AG04450 (cell line): Measurements from ENCODE around the gene MYO1E. TPM values are rescaled to one million over a fixed set of nuclear protein-coding genes. Genes with fewer than 3 reads are reported as not detected.

ENCODE experiments used
- CTCF ChIA-PET: fragments of 300-600, 350-600 bp; formaldehyde crosslinking; extraction: SDS; loops from one replicate; lab custom pipeline; 2022; ENCODE audit warnings: antibody characterized with exemption, inconsistent platforms; lab: Charles Lee
- POLR2A ChIA-PET: fragments of 350-600 bp; formaldehyde crosslinking; extraction: SDS; loops from one replicate; lab custom pipeline; 2021; ENCODE audit warnings: antibody characterized with exemption, inconsistent platforms; lab: Yijun Ruan, JAX
- DNase-seq: peaks from one replicate; pipeline ENCODE4 v3.0.0-alpha.2; 2011; ENCODE audit warnings: low read depth, low spot score
- H3K27ac ChIP-seq: one replicate; pipeline ENCODE4 v1.5.1; 2012; ENCODE audit warnings: low read depth, low read length, control low read depth
- H3K27me3 ChIP-seq: one replicate; pipeline ENCODE4 v1.6.0; 2012; ENCODE audit warnings: low read length; ENCODE audit not compliant: control insufficient read depth, insufficient read depth
- H3K4me3 ChIP-seq: 2 replicates; pipeline ENCODE4 v1.5.1; 2011; ENCODE audit warnings: mild to moderate bottlenecking, low read depth, low read length, control low read depth
- H3K9me3 ChIP-seq: 2 replicates; pipeline ENCODE4 v1.5.1; 2012; ENCODE audit warnings: low read length; ENCODE audit not compliant: control insufficient read depth, insufficient read depth
- polyA plus RNA-seq: library from polyadenylated mRNA; depleted of rRNA; stranded (reverse); fragments of >200 nt; gene quantifications from 2 replicates; pipeline ENCODE4 v1.2.3, GENCODE V29; 2011
- TF ChIP-seq, protein P1 (sequence below): IDR thresholded peaks from 2 replicates; pipeline ENCODE4 v1.5.1; 2011; ENCODE audit warnings: low read depth, low read length, control low read depth, inconsistent platforms

The MYO1E gene
- polyA plus RNA-seq, 1 experiment, result 49.1 TPM

DNA sequence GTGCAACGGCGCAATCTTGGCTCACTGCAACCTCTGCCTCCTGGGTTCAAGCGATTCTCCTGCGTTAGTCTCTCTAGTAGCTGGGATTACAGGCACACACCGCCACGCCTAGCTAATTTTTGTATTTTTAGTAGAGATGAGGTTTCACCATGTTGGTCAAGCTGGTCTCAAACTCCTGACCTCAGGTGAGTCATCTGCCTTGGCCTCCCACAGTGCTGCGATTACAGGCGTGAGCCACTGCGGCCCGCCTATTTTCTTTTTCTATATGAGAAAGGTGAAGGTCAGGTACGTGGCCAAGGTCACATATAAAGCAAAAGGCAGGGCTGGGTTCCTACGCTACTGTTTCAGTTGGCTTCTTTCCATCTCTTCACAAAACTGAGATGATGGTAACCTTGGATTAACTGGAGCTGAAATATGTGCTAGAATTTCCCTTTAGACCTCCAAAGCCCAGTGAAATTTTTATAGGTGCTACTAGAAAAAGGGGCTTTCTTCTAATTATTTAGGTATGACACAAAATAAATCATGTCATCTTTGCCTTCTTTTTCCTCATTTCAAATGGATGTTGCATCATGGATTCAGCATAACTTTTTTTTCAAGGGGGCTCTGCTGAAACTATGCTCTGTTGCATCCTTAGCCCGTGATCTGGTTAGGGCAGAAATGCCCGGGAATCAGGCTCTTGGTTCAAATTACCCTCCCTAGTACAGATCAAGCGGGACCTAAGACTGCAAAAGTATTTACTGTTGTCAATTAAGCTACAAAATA lies 68.5 kb downstream of the MYO1E start:
- DNase-seq, result no peak
- ChIA-PET POLR2A (interaction anchor here (0.7 kb wide), 2 partner anchors 118 to 364 kb away, joined by 3 to 4 read pairs; no protein-coding TSS in a partner anchor), CTCF (no interaction called here)
- Histone ChIP-seq H3K27ac (no peak overlapping the region), H3K4me3 (no peak overlapping the region), H3K9me3 (no peaks in the 10 kb centered on the region), H3K27me3 (no peaks in the 10 kb centered on the region)
- TF ChIP-seq, protein P1, sequence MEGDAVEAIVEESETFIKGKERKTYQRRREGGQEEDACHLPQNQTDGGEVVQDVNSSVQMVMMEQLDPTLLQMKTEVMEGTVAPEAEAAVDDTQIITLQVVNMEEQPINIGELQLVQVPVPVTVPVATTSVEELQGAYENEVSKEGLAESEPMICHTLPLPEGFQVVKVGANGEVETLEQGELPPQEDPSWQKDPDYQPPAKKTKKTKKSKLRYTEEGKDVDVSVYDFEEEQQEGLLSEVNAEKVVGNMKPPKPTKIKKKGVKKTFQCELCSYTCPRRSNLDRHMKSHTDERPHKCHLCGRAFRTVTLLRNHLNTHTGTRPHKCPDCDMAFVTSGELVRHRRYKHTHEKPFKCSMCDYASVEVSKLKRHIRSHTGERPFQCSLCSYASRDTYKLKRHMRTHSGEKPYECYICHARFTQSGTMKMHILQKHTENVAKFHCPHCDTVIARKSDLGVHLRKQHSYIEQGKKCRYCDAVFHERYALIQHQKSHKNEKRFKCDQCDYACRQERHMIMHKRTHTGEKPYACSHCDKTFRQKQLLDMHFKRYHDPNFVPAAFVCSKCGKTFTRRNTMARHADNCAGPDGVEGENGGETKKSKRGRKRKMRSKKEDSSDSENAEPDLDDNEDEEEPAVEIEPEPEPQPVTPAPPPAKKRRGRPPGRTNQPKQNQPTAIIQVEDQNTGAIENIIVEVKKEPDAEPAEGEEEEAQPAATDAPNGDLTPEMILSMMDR, result no peak

DNA sequence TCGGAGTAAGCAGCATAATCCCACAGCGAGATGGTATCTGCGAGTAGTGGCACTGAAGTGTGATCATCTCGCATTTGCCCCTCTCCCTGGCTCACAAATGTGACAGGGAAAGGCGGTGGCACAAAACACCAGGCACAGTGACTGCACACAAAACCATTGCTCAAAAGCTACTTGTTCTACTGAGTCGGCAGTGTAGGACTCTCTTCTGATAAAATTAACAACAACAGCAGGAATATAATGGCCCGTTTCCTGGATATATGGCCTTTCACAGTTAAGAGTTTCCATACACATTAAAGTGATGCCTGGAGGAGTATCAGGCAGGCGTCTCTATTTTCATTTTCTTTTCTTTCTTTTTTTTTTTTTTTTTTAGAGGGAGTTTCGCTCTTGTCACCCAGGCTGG lies 69.0 kb downstream of the MYO1E start:
- no peaks in the 10 kb centered on the region for H3K27me3 ChIP-seq
- no peak overlapping the region for H3K4me3 ChIP-seq
- no peak for DNase-seq
- ChIA-PET CTCF (no interaction called here), POLR2A (interaction anchor here (0.7 kb wide), 2 partner anchors 117 to 363 kb away, joined by 3 to 4 read pairs; no protein-coding TSS in a partner anchor)
- no peak overlapping the region for H3K27ac ChIP-seq
- H3K9me3 ChIP-seq, result no peaks in the 10 kb centered on the region
- TF ChIP-seq, protein P1, result no peak

- no peak for DNase-seq
- POLR2A ChIA-PET, result no interaction called here
- CTCF ChIA-PET, result no interaction called here
- Histone ChIP-seq H3K4me3 (no peak overlapping the region), H3K27me3 (no peaks in the 10 kb centered on the region), H3K27ac (no peak overlapping the region), H3K9me3 (no peaks in the 10 kb centered on the region)
- TF ChIP-seq, protein P1, result no peak
Observed at GRCh38 chr15:59303136-59303535, 69.5 kb downstream of the MYO1E start.

GRCh38 chr15:59301527-59301926 lies 71.1 kb downstream of the MYO1E start:
- CTCF ChIA-PET, result no interaction called here
- POLR2A ChIA-PET, result no interaction called here
- no peak for DNase-seq
- Histone ChIP-seq H3K9me3 (no peaks in the 10 kb centered on the region), H3K4me3 (no peak overlapping the region), H3K27me3 (no peaks in the 10 kb centered on the region), H3K27ac (no peak overlapping the region)
- TF ChIP-seq, protein P1, result no peak

DNA sequence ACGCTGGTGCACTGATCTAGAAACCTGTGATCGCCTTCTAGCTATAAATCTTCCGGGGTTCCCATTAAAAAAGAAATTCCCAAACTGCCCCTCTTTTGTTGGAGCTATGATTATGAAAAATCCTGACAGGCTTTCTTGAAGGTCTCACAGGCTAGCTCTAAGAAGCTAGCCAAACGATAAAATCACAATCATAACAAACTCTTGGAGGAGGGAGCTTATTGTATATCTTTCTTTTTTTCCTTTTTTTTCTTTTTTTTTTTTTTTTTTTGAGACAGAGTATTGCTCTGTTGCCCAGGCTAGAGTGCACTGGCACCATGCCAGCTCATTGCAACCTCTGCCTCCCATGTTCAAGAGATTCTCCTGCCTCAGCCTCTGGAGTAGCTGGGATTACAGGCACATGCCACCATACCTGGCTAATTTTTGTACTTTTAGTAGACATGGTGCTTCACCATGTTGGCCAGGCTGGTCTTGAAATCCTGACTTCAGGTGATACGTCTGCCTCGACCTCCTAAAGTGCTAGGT lies 72.0 kb downstream of the MYO1E start:
- CTCF ChIA-PET, result interaction anchor here (1.0 to 1.3 kb wide), 2 partner anchors 25 to 53 kb away, joined by 3 to 13 read pairs; no protein-coding TSS in a partner anchor
- TF ChIP-seq, protein P1, result no peak
- DNase-seq, result no peak
- Histone ChIP-seq H3K9me3 (no peaks in the 10 kb centered on the region), H3K27me3 (no peaks in the 10 kb centered on the region), H3K4me3 (peak overlapping the region; percentile 7; the same call in 1 of the 2 replicates), H3K27ac (peak overlapping the region; percentile 62)
- POLR2A ChIA-PET, result interaction anchor here (0.6 to 0.7 kb wide), 3 partner anchors 9 to 72 kb away, joined by 3 read pairs; partner anchors contain the start of gene MYO1E
